GM12864 (cell line): ENCODE data around the gene NLRX1.

Experiments
- DNase-seq: peaks from one replicate; pipeline ENCODE4 v3.0.0-alpha.2; 2011; ENCODE audit warnings: low read depth
- H3K4me3 ChIP-seq: 2 replicates; pipeline ENCODE4 v1.5.1; 2011; ENCODE audit warnings: mild to moderate bottlenecking, low read depth, low read length, control low read depth
- TF ChIP-seq, protein P1 (sequence below): IDR thresholded peaks from 2 replicates; pipeline ENCODE4 v1.5.1; 2011; ENCODE audit warnings: low read depth, mild to moderate bottlenecking, moderate library complexity, low read length, control low read depth, inconsistent platforms; ENCODE audit errors: missing control alignments

NLRX1 gene

DNA sequence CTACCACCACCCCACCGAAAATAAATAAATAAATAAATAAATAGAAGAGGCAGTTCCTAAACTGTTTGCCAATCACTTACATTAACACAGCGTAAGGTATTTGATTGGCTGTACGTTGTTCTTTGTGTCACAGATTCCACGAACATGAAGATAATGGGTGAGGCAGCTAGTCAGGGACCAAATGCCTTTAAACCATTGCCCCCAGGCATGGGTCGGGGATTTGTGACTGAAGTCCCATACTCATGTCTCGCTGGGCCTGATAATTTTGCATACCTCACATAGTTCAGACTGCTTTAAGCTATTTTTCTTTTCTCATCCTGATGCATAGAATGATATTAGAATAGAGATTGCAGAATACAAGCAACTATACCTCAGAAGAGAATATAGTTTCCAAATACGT lies 34.0 kb downstream of the NLRX1 start:
- TF ChIP-seq, protein P1, sequence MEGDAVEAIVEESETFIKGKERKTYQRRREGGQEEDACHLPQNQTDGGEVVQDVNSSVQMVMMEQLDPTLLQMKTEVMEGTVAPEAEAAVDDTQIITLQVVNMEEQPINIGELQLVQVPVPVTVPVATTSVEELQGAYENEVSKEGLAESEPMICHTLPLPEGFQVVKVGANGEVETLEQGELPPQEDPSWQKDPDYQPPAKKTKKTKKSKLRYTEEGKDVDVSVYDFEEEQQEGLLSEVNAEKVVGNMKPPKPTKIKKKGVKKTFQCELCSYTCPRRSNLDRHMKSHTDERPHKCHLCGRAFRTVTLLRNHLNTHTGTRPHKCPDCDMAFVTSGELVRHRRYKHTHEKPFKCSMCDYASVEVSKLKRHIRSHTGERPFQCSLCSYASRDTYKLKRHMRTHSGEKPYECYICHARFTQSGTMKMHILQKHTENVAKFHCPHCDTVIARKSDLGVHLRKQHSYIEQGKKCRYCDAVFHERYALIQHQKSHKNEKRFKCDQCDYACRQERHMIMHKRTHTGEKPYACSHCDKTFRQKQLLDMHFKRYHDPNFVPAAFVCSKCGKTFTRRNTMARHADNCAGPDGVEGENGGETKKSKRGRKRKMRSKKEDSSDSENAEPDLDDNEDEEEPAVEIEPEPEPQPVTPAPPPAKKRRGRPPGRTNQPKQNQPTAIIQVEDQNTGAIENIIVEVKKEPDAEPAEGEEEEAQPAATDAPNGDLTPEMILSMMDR: no peak
- no peak overlapping the region for H3K4me3 ChIP-seq
- no peak for DNase-seq

DNA sequence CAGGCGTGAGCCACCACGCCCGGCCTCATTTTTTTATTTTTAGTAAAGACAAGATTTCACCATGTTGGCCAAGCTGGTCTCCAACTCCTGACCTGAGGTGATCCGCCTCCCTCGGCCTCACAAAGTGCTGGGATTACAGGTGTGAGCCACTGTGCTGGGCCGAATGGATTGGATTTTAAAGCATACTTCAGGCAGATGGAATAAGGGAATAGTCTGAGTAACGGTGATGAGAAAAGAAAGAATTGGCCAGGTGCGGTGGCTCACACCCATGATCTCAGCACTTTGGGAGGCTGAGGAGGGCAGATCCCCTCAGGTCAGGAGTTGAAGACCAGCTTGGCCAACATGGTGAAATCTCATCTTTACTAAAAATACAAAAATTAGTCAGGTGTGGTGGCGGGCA lies 35.5 kb downstream of the NLRX1 start:
- DNase-seq: no peak
- no peak overlapping the region for H3K4me3 ChIP-seq
- TF ChIP-seq, protein P1: no peak

GRCh38 chr11:119205080-119205479 lies 36.6 kb downstream of the NLRX1 start:
- no peak for DNase-seq
- TF ChIP-seq, protein P1: no peak
- peak overlapping the region; percentile 81; the same call in 1 of the 2 replicates for H3K4me3 ChIP-seq

- TF ChIP-seq, protein P1: peak; percentile 85
- H3K4me3 ChIP-seq: peak within 1 kb of the TSS; percentile 81
- peak; percentile 64 for DNase-seq
Measured at GRCh38 chr11:119205574-119206510, 37.3 kb downstream of the NLRX1 start, which contains the start of gene CBL. CBL (plus strand) TSS chr11:119206339; CDS start chr11:119206418, 79 bp downstream.

DNA sequence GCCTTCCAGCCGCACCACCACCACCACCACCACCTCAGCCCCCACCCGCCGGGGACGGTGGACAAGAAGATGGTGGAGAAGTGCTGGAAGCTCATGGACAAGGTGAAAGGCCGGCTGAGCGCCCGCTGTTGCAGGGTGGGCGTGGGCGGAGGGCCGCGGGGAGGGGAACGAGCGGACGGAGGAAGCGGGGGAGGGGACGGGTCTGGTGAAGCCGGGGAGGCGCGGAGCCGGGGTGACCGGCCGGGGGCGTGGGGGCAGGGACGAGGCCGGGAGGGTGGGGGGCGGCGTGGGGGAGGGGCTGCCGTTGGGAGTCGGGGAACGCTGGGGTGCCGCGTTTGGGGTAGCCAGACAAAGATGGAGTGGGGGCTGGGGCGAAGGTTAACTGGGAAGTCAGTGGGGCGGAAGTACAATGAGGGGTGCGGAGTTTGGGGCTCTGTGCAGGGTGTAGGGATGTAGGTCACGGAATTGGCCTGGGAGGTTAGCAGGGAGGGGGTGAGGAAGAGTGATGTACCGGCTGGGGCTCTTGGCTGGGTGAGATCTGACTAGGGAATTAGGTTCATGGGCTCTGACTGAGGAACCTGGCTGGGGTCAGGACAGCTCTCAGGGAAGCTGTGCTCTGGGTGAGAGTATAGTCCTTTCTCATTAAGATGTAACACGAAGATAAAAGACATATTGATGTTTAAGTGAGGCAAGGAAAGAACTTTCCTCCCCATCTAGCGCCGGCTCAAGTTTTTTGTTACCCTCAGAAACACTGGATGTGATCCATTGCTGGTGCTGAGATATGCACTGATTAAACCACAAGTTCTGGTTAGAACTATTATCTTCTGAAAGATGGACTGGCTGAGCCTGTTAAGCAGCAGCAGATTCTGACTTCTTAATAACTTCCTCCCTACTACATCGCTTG lies 38.2 kb downstream of the NLRX1 start:
- H3K4me3 ChIP-seq: peak overlapping the region; percentile 81
- no peak for DNase-seq
- TF ChIP-seq, protein P1: no peak

GRCh38 chr11:119207415-119207960 lies 39.0 kb downstream of the NLRX1 start:
- TF ChIP-seq, protein P1: no peak
- H3K4me3 ChIP-seq: peak overlapping the region; percentile 81
- no peak for DNase-seq
